Neutrophil (primary cell): ENCODE data around the gene ACBD6.

Source experiments
- H3K27ac ChIP-seq: fragments of 200-600 bp; sonication (generic); 2 replicates; pipeline ENCODE4 v1.5.1; 2016; ENCODE audit warnings: mild to moderate bottlenecking, moderate library complexity
- H3K27me3 ChIP-seq: fragments of 200-600 bp; sonication (generic); 2 replicates; pipeline ENCODE4 v1.6.0; 2016; ENCODE audit warnings: mild to moderate bottlenecking
- H3K36me3 ChIP-seq: fragments of 200-600 bp; sonication (generic); 2 replicates; pipeline ENCODE4 v1.5.1; 2017
- H3K4me1 ChIP-seq, 2 experiments: fragments of 200-600 bp in 1 of 2; sonication (generic) in 1 of 2; 1 replicate in 1 of 2; 2 replicates in 1 of 2; pipeline versions ENCODE4 v1.5.1 to v1.6.1; 2013 to 2016; ENCODE audit warnings: low read depth in 1 of 2, low read length in 1 of 2, mild to moderate bottlenecking in 1 of 2, moderate library complexity in 1 of 2; ENCODE audit not compliant: control insufficient read depth in 1 of 2, insufficient read depth in 1 of 2
- H3K4me3 ChIP-seq, 2 experiments: fragments of 200-600 bp in 1 of 2; sonication (generic) in 1 of 2; 1 replicate in 1 of 2; 2 replicates in 1 of 2; pipeline ENCODE4 v1.5.1; 2013 to 2016; ENCODE audit warnings: low read depth in 1 of 2, low read length in 1 of 2, mild to moderate bottlenecking in 1 of 2, moderate library complexity in 1 of 2
- H3K9me3 ChIP-seq: fragments of 200-600 bp; sonication (generic); 2 replicates; pipeline ENCODE4 v1.5.1; 2016
- TF ChIP-seq, protein P1 (sequence below): fragments of 200-600 bp; sonication (generic); IDR thresholded peaks from 2 replicates; pipeline ENCODE4 v1.5.1; 2016; ENCODE audit warnings: antibody characterized with exemption

ACBD6 gene

DNA sequence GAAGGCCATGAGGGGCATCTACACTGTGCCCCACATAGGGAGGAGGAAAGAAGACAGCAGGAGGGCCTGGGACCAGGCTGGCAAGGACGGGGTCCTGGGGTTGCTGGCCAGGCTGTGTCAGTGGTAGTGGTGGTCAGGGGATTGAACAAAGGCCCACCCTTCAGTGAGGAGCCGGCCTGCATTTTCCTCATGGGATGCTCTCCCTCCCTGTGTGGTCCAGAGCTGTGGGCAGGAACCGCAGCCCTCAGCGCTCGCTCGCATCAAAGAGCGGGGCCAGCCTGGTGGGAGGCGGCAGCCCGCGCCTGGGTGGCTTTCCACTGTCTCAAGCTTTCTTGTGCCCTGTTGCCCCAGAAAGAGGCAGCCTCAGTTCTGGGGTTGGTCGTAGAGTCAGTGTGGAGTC lies 247.5 kb downstream of the ACBD6 start:
- H3K4me1 ChIP-seq, result peaks cover 13 to 14% of the 10 kb centered on the region in 2 experiments
- peaks cover 12% of the 10 kb centered on the region for H3K27me3 ChIP-seq
- no peak overlapping the region for H3K4me3 ChIP-seq
- H3K9me3 ChIP-seq, result no peaks in the 10 kb centered on the region
- H3K36me3 ChIP-seq, result no peaks in the 10 kb centered on the region
- TF ChIP-seq, protein P1, sequence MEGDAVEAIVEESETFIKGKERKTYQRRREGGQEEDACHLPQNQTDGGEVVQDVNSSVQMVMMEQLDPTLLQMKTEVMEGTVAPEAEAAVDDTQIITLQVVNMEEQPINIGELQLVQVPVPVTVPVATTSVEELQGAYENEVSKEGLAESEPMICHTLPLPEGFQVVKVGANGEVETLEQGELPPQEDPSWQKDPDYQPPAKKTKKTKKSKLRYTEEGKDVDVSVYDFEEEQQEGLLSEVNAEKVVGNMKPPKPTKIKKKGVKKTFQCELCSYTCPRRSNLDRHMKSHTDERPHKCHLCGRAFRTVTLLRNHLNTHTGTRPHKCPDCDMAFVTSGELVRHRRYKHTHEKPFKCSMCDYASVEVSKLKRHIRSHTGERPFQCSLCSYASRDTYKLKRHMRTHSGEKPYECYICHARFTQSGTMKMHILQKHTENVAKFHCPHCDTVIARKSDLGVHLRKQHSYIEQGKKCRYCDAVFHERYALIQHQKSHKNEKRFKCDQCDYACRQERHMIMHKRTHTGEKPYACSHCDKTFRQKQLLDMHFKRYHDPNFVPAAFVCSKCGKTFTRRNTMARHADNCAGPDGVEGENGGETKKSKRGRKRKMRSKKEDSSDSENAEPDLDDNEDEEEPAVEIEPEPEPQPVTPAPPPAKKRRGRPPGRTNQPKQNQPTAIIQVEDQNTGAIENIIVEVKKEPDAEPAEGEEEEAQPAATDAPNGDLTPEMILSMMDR, result no peak
- H3K27ac ChIP-seq, result no peak overlapping the region

DNA sequence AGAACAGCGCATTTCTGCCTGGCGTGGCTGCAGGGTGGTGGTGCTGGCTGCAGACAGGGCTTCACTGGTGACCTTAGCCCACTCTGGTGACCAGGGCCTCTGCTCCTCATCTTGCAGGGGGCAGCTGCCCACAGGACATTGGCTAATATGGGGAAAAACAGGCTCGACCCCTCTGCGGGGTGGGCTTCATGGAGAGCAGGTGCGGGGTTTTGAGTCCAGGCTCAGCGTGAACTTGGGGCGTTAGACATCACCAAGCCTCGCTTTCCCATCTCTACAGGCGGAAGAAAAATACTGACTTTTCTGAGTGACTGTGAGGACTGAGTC lies 247.9 kb downstream of the ACBD6 start:
- Histone ChIP-seq H3K4me3 (no peak overlapping the region), H3K4me1 (peaks cover 13 to 14% of the 10 kb centered on the region in 2 experiments), H3K36me3 (no peaks in the 10 kb centered on the region), H3K9me3 (no peaks in the 10 kb centered on the region), H3K27ac (no peak overlapping the region), H3K27me3 (peaks cover 8% of the 10 kb centered on the region)
- TF ChIP-seq, protein P1, result no peak

DNA sequence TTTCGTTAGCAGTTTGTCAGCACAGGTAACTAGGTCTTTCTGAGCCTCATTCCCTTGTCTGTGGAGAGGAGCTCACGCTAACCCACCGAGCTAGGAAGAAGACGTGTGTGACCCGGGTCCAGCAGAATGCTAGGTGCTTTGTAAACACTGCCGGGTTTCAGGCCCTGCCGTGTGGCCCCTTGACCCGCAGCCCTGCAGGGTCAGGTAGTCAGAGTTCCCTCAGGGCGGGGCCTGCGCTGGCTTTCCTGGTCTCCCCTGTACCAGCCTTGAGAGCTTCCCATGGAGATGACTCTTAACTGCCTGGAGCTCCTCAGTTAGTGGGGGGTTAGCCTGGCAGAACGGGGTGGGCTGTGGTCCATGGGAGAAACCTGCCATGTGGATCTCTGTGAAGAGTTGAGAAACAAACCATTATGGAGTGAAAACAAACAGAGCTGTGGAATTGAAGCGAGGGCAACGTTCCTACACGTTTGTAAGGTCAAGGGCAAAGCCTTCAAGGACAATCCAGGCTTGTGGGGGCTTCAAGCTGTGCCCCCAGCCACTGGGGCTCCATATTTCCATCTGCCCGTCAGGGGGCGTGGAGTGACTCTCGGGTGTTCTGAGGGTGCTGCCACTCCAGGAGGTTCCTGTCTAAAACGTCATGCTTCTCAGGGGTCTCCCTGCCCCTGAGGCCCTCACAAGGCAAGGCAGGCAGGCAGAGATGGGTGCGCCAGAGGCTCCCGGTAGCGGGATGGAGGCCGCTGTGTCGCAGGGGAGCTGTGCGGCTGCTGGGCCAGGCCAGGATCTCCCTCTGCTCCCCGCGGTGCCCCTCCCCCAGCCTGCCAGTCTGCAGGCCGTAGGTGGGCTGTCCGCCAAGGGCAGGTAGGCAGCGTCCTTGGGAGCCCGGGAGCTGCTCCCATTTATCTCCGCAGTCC lies 248.5 kb downstream of the ACBD6 start:
- TF ChIP-seq, protein P1, result no peak
- no peak overlapping the region for H3K4me3 ChIP-seq
- H3K36me3 ChIP-seq, result no peaks in the 10 kb centered on the region
- no peaks in the 10 kb centered on the region for H3K9me3 ChIP-seq
- H3K4me1 ChIP-seq, result peaks cover 15 to 16% of the 10 kb centered on the region in 2 experiments
- peaks cover 2% of the 10 kb centered on the region for H3K27me3 ChIP-seq
- H3K27ac ChIP-seq, result peak overlapping the region; percentile 23

DNA sequence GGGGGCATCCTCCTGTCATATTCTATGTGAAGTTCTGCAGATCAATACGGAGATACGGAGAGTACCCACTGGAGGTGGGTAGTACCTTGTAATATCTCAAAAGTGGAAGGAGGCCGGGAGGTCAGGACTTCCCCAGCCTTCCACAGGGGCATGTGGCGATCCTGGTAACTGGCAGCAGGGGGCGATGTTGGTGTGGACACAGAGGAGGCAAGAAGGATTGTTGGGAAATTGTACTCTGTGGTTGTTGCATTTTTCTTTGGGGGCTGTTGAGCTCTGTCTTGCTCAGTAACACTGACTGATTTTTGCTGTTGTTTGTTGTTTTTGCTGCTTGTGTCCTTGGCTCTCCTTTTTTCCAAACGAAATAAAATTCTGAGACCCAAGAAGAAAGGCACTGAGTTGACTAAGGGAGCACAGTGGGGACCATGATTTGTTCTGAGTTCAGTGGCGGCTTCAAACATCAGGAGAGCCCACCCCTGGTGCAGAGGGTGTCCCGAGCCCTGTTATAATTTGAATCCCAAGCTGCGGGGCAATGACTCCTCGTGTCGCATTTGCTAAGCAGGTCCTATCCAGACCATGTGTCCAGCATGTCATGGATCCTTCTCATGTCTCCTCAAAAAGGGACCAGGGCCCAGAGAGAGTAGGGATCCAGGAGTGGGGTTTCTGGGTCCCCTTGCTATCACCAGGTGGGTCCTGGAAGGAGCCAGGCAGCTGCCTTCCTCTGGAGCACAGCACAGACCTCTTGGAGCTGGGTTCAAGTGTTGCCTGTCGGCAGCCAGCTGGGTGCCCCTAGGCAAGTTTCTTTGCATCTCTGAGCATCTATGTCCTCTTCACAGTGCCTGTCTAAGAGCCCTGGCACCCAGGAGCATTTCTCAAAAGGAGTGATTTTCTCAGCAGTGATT lies 249.5 kb downstream of the ACBD6 start:
- TF ChIP-seq, protein P1, result peak; percentile 98
- H3K9me3 ChIP-seq, result no peaks in the 10 kb centered on the region
- peaks cover 25% of the 10 kb centered on the region in 2 experiments for H3K4me1 ChIP-seq
- no peak overlapping the region for H3K4me3 ChIP-seq
- no peaks in the 10 kb centered on the region for H3K27me3 ChIP-seq
- H3K36me3 ChIP-seq, result no peaks in the 10 kb centered on the region
- peak overlapping the region; percentile 23 for H3K27ac ChIP-seq

DNA sequence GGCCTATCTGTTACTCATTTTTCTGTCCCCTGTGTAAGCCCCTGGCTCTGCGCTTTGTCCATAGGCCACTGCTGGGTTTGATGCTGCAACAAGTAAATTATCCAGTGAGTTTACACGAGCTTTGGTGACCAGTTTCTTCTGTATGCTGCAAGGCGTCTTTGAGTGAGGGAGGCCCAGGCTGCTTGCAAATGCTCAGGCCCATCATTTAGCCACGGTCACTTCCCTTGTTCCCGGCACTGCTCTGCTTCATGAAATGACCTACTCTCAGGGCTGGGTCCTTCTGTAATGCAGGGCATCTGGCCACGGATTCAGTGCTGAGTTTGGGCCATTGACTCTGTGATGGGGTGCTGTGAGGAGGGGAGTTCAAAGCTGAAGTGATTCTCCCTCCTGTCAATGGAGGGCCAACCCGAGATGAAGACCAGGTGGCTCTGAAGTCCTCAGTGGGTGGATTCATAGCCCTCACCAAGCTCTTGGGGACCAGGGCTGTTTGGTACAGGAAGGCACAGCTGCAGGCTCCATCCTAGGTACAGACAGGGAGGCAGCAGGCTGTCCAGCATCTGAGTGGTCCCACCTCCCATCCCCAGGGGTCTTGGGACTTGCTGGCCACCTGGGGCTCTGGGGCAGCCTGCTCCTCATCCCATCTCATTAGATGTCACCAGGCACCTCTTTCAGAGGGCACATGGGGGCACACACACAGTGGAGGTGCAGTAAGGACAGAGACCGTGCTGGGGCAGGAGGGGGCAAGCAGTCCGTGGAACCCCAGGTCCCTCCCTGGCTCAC lies 250.7 kb downstream of the ACBD6 start:
- Histone ChIP-seq H3K27me3 (no peaks in the 10 kb centered on the region), H3K27ac (no peak overlapping the region), H3K9me3 (no peaks in the 10 kb centered on the region), H3K4me3 (no peak overlapping the region), H3K4me1 (peaks cover 37% of the 10 kb centered on the region in 2 experiments), H3K36me3 (no peaks in the 10 kb centered on the region)
- TF ChIP-seq, protein P1, result no peak
